HepG2 (cell line): ENCODE data around the gene PARD3. TPM values are rescaled to one million over a fixed set of nuclear protein-coding genes. Genes with fewer than 3 reads are reported as not detected.

ENCODE experiments used
- ATAC-seq: fragments of 200-7000 bp; cut with Tn5 transposase; 3 replicates; pipeline ENCODE4 v1.9.1; 2020; ENCODE audit warnings: mild to moderate bottlenecking, moderate library complexity
- BruUV-seq: library from RNA; stranded (reverse); fragments of 400-500 nt; replicated peaks from 2 replicates; lab custom pipeline; 2021; lab: Mats Ljungman, UMichigan
- CTCF ChIA-PET: fragments of 300-600 bp; formaldehyde crosslinking; extraction: SDS; loops from one replicate; lab custom pipeline; 2021; ENCODE audit warnings: low total read pairs, inconsistent platforms, low intra/inter-chr PET ratio; lab: Yijun Ruan, JAX
- POLR2A ChIA-PET: fragments of 350-600 bp; sonication (Branson Sonifier 250); formaldehyde crosslinking; loops from one replicate; lab custom pipeline; 2020; ENCODE audit warnings: antibody characterized with exemption, inconsistent platforms; lab: Yijun Ruan, JAX
- DNase-seq: peaks from one replicate; pipeline ENCODE4 v3.0.0-alpha.2; 2015; ENCODE audit warnings: low spot score
- FAIRE-seq: peaks from 3 replicates; lab custom pipeline; 2011; peaks lifted over from hg19 to GRCh38; lab: Jason Lieb, UNC
- H2AFZ ChIP-seq: one replicate; pipeline ENCODE4 v1.6.1; 2011; ENCODE audit warnings: low read length, inconsistent platforms
- H3K27ac ChIP-seq: fragments of 300-600 bp; 3 replicates; pipeline ENCODE4 v1.8.0; 2011; ENCODE audit warnings: mixed run types, mild to moderate bottlenecking, mixed read lengths, low read length, inconsistent platforms; ENCODE audit not compliant: insufficient read depth; ENCODE audit errors: extremely low read length
- H3K27me3 ChIP-seq, 2 experiments: fragments of 200-600 bp in 1 of 2; 2 replicates in 1 of 2; 3 replicates in 1 of 2; pipeline versions ENCODE4 v1.6.0 to v1.8.0; 2011; ENCODE audit warnings: low read length in 2 of 2, mild to moderate bottlenecking in 2 of 2, moderate library complexity in 2 of 2, inconsistent platforms in 1 of 2; ENCODE audit not compliant: insufficient read depth in 2 of 2, control insufficient read depth in 1 of 2
- H3K36me3 ChIP-seq, 2 experiments: fragments of 200-600 bp in 1 of 2; replicated peaks in 1 of 2; 2 replicates in 1 of 2; 3 replicates in 1 of 2; pipeline versions ENCODE4 v1.5.1 to v1.8.0; 2011; ENCODE audit warnings: low read length in 2 of 2, inconsistent platforms in 1 of 2; ENCODE audit not compliant: insufficient read depth in 2 of 2, control insufficient read depth in 1 of 2
- H3K4me1 ChIP-seq: 2 replicates; pipeline ENCODE4 v1.5.1; 2012; ENCODE audit warnings: low read length, inconsistent platforms; ENCODE audit not compliant: insufficient read depth
- H3K4me2 ChIP-seq: 2 replicates; pipeline ENCODE4 v1.6.0; 2011; ENCODE audit warnings: low read depth, low read length, inconsistent platforms
- H3K4me3 ChIP-seq, 3 experiments: fragments of 200-600 bp in 1 of 3; sonication (generic), shearing (Covaris generic) in 1 of 3; replicated peaks in 1 of 3; 2 replicates each; pipeline ENCODE4 v1.5.1; 2011 to 2016; ENCODE audit warnings: low read length in 3 of 3, inconsistent platforms in 2 of 3, low read depth in 2 of 3, mild to moderate bottlenecking in 2 of 3, control low read depth in 1 of 3, mixed read lengths in 1 of 3; ENCODE audit not compliant: insufficient read depth in 1 of 3
- H3K79me2 ChIP-seq: one replicate; pipeline ENCODE4 v1.6.1; 2011; ENCODE audit warnings: low read length, inconsistent platforms; ENCODE audit not compliant: insufficient read depth
- H3K9ac ChIP-seq: 2 replicates; pipeline ENCODE4 v1.6.0; 2011; ENCODE audit warnings: mild to moderate bottlenecking, low read depth, low read length, inconsistent platforms; ENCODE audit not compliant: insufficient read depth
- H3K9me3 ChIP-seq: 2 replicates; pipeline ENCODE4 v1.5.1; 2012; ENCODE audit warnings: mild to moderate bottlenecking, low read length
- H4K20me1 ChIP-seq: 2 replicates; pipeline ENCODE4 v1.6.0; 2011; ENCODE audit warnings: inconsistent platforms, mild to moderate bottlenecking, low read length, moderate library complexity; ENCODE audit not compliant: insufficient read depth
- AKAP8 ChIP-seq: sonication (generic); formaldehyde crosslinking; IDR thresholded peaks from 2 replicates; pipeline ENCODE4 v1.5.1; 2020; ENCODE audit warnings: mild to moderate bottlenecking, missing genetic modification reagents
- MAFF ChIP-seq: IDR thresholded peaks from 2 replicates; pipeline ENCODE4 v1.6.1; 2011; ENCODE audit warnings: low read depth, low read length, improper control_type of control experiment
- MAFK ChIP-seq, 2 experiments: IDR thresholded peaks in 1 of 2; conservative IDR thresholded peaks in 1 of 2; 2 replicates each; pipeline ENCODE4 v1.6.1; 2011; ENCODE audit warnings: improper control_type of control experiment in 2 of 2, low read length in 2 of 2
- MED8 ChIP-seq: sonication (generic); formaldehyde crosslinking; IDR thresholded peaks from 2 replicates; pipeline ENCODE4 v1.8.1; 2023; ENCODE audit warnings: mild to moderate bottlenecking, missing genetic modification reagents; ENCODE audit not compliant: insufficient replicate concordance
- NAIF1 ChIP-seq: sonication (generic); formaldehyde crosslinking; IDR thresholded peaks from 2 replicates; pipeline ENCODE4 v1.5.0; 2020; ENCODE audit warnings: mild to moderate bottlenecking, missing genetic modification reagents, borderline replicate concordance
- THAP9 ChIP-seq: sonication (generic); formaldehyde crosslinking; IDR thresholded peaks from 2 replicates; pipeline ENCODE4; 2020; ENCODE audit warnings: missing genetic modification reagents, mild to moderate bottlenecking, borderline replicate concordance
- ZBTB33 ChIP-seq: sonication (generic); formaldehyde crosslinking; IDR thresholded peaks from 2 replicates; pipeline ENCODE4 v1.4.0; 2020; ENCODE audit warnings: missing genetic modification reagents
- WGBS: methylation state at CpG from one replicate; pipeline ENCODE4 v1.1.6; 2017; ENCODE audit warnings: low lambda C conversion rate; 5-methylcytosine and 5-hydroxymethylcytosine counted together
- in situ Hi-C: cut with HindIII; loops from 2 replicates; pipeline ENCODE4 v1.10.0; 2017; ENCODE audit warnings: low pct_unique_long_range_greater_than_20kb; ENCODE audit not compliant: extremely low pct_ligation_motif_present
- intact Hi-C: fragments of 100-400 bp; cut with micrococcal nuclease; formaldehyde crosslinking; loops from one replicate; pipeline ENCODE4 v1.10.0; 2022; ENCODE audit not compliant: unreplicated experiment
- polyA plus RNA-seq, 8 experiments: library from polyadenylated mRNA; depleted of rRNA in 3 of 8; stranded (reverse) in 7 of 8; unstranded in 1 of 8; fragments of >200 nt; fragmentation: Illumina TruSeq in 4 of 8; extraction: Trizol in 4 of 8; gene quantifications; 2 replicates each; pipeline versions ENCODE4 v1.2.1 to v1.2.3, GENCODE V29; 2011 to 2016; ENCODE audit warnings: low read depth in 4 of 8, missing spikeins in 1 of 8, mixed read lengths in 1 of 8; ENCODE audit not compliant: insufficient read depth in 1 of 8
- total RNA-seq, 5 experiments: library from RNA; depleted of rRNA; stranded (reverse); fragments of >200 nt; fragmentation: Illumina TruSeq; extraction: Trizol; gene quantifications; 2 replicates each; pipeline ENCODE4 v1.2.3, GENCODE V29; 2016; ENCODE audit warnings: low read depth in 1 of 5

PARD3 gene
- total and polyA plus RNA-seq, 2 of the 13 experiments (the other 11 are each of a cell fraction or from before 2014, with no cell fraction given) = 40.9 to 60.0 TPM

GRCh38 chr10:34426041-34426440, 389.1 kb downstream of the PARD3 start (continued):
- TF ChIP-seq MED8 (CRISPR knock-in tag) = no peak
- TF ChIP-seq ZBTB33 (CRISPR knock-in tag) = no peak

GRCh38 chr10:34423673-34424625, 391.1 kb downstream of the PARD3 start:
- FAIRE-seq = no peak
- Histone ChIP-seq H4K20me1 (no peaks in the 10 kb centered on the region), H3K4me2 (no peak overlapping the region)
- TF ChIP-seq MAFF = peak; percentile 49; the same call in 1 of the 2 replicates
- no peak for TF ChIP-seq THAP9 (CRISPR knock-in tag)
- no peak for TF ChIP-seq NAIF1 (CRISPR knock-in tag)
- TF ChIP-seq MAFK (conservative IDR thresholded peaks at IDR 0.05 in 1 of 2, IDR thresholded peaks at IDR 0.05 in 1 of 2; ENCODE audit: low read length in 2 of 2) = peak in 1 of 2 experiments; percentile 58; a peak in 3 of 4 replicates
- no peak for TF ChIP-seq AKAP8
- TF ChIP-seq, all 625 proteins: peak for 2
- Histone ChIP-seq H3K4me1 (peaks cover 31% of the 10 kb centered on the region), H3K9me3 (no peaks in the 10 kb centered on the region), H3K4me3 (no peak overlapping the region), H3K79me2 (no peaks in the 10 kb centered on the region), H3K27ac (no peak overlapping the region), H3K36me3 (no peaks in the 10 kb centered on the region), H2AFZ (no peak overlapping the region), H3K9ac (no peak overlapping the region), H3K27me3 (no peaks in the 10 kb centered on the region)
- no peak for DNase-seq
- intact Hi-C loops (no loop called here), in situ Hi-C loops (no loop called here)
- no peak for ATAC-seq
- BruUV-seq = no TSS peak
- 98% methylated on average over 5 of the region's 5 CpGs for WGBS
- CTCF ChIA-PET = no interaction called here
- POLR2A ChIA-PET = no interaction called here
